Loucy (cell line): ENCODE data around the gene EMC7.

Experiments
- H2AFZ ChIP-seq: fragments of 200-600 bp; sonication (generic); 2 replicates; pipeline ENCODE4 v1.6.0; 2016; ENCODE audit warnings: antibody characterized with exemption, mild to moderate bottlenecking, low read length, moderate library complexity
- H3F3A ChIP-seq: fragments of 200-600 bp; 2 replicates; pipeline ENCODE4 v1.6.0; 2016; ENCODE audit warnings: antibody characterized with exemption, low read depth, mild to moderate bottlenecking
- H3K27me3 ChIP-seq: fragments of 200-600 bp; sonication (generic); 2 replicates; pipeline ENCODE4 v1.6.1; 2014; ENCODE audit warnings: low read length, mild to moderate bottlenecking; ENCODE audit not compliant: insufficient read depth, poor library complexity, severe bottlenecking
- H3K36me3 ChIP-seq: fragments of 200-600 bp; sonication (generic); 2 replicates; pipeline ENCODE4 v1.6.1; 2016; ENCODE audit warnings: low read length; ENCODE audit not compliant: insufficient read depth
- H3K4me1 ChIP-seq: fragments of 200-600 bp; sonication (generic); 2 replicates; pipeline ENCODE4 v1.5.1; 2014; ENCODE audit warnings: low read length, mild to moderate bottlenecking; ENCODE audit not compliant: insufficient read depth, poor library complexity, severe bottlenecking
- H3K4me2 ChIP-seq: fragments of 200-600 bp; sonication (generic); 2 replicates; pipeline ENCODE4 v1.6.0; 2014; ENCODE audit warnings: antibody characterized with exemption, low read length, low read depth, mild to moderate bottlenecking; ENCODE audit not compliant: poor library complexity, severe bottlenecking
- H3K4me3 ChIP-seq: fragments of 200-600 bp; sonication (generic); 2 replicates; pipeline ENCODE4 v1.5.1; 2014; ENCODE audit warnings: low read length, mild to moderate bottlenecking, mixed read lengths; ENCODE audit not compliant: poor library complexity, severe bottlenecking
- H3K79me2 ChIP-seq: fragments of 200-600 bp; sonication (generic); 2 replicates; pipeline ENCODE4 v1.6.1; 2014; ENCODE audit warnings: low read length; ENCODE audit not compliant: insufficient read depth
- H3K9ac ChIP-seq: fragments of 200-600 bp; sonication (generic); 2 replicates; pipeline ENCODE4 v1.6.0; 2014; ENCODE audit warnings: mild to moderate bottlenecking, low read depth, low read length, moderate library complexity; ENCODE audit not compliant: poor library complexity, severe bottlenecking
- H3K9me2 ChIP-seq: fragments of 200-600 bp; sonication (generic); replicated peaks from 2 replicates; pipeline ENCODE4 v1.6.1; 2016; ENCODE audit warnings: low read depth, low read length, mixed read lengths
- H3K9me3 ChIP-seq: fragments of 200-600 bp; sonication (generic); 2 replicates; pipeline ENCODE4 v1.6.1; 2014; ENCODE audit warnings: mild to moderate bottlenecking, antibody characterized with exemption, low read length, low read depth; ENCODE audit not compliant: insufficient read depth
- H4K20me1 ChIP-seq: fragments of 200-600 bp; sonication (generic); 2 replicates; pipeline ENCODE4 v1.6.0; 2014; ENCODE audit warnings: antibody characterized with exemption, low read length, mild to moderate bottlenecking; ENCODE audit not compliant: insufficient read depth, poor library complexity, severe bottlenecking
- EZH2phosphoT487 ChIP-seq: fragments of 200-600 bp; IDR thresholded peaks from 2 replicates; pipeline ENCODE4 v1.6.1; 2018; ENCODE audit warnings: antibody characterized with exemption, mild to moderate bottlenecking, moderate library complexity, borderline replicate concordance
- TF ChIP-seq, protein P1 (sequence below): fragments of 200-600 bp; sonication (generic); conservative IDR thresholded peaks from 2 replicates; pipeline ENCODE4 v1.5.1; 2014; ENCODE audit warnings: mild to moderate bottlenecking, antibody characterized with exemption, low read length

The EMC7 gene

DNA sequence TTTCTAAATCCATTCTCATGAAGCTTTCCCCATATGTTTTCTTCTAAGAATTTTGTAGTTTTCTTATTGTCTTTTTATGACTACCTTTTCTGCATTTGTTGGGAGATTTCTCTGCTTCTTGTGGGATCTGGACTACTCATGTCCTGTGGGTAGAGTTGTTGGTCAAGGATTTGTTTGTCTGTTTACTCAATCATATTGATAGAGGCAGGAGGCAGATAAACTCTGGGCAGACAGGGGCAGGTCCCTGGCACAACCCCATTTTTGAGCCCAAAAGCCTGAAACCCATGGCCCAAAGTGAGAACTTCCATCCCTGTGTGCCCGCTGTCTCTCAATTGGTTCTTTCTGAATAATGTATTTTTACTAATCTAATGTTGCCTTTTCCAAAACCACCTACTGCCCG is 12.6 kb upstream of the EMC7 start:
- H3K9ac ChIP-seq, result no peak overlapping the region
- no peaks in the 10 kb centered on the region for H3K27me3 ChIP-seq
- H3K4me3 ChIP-seq, result no peak overlapping the region
- H2AFZ ChIP-seq, result no peak overlapping the region
- no peaks in the 10 kb centered on the region for H3K36me3 ChIP-seq
- no peaks in the 10 kb centered on the region for H3F3A ChIP-seq
- no peak overlapping the region for H3K4me2 ChIP-seq
- no peaks in the 10 kb centered on the region for H3K9me2 ChIP-seq
- TF ChIP-seq, protein P1, sequence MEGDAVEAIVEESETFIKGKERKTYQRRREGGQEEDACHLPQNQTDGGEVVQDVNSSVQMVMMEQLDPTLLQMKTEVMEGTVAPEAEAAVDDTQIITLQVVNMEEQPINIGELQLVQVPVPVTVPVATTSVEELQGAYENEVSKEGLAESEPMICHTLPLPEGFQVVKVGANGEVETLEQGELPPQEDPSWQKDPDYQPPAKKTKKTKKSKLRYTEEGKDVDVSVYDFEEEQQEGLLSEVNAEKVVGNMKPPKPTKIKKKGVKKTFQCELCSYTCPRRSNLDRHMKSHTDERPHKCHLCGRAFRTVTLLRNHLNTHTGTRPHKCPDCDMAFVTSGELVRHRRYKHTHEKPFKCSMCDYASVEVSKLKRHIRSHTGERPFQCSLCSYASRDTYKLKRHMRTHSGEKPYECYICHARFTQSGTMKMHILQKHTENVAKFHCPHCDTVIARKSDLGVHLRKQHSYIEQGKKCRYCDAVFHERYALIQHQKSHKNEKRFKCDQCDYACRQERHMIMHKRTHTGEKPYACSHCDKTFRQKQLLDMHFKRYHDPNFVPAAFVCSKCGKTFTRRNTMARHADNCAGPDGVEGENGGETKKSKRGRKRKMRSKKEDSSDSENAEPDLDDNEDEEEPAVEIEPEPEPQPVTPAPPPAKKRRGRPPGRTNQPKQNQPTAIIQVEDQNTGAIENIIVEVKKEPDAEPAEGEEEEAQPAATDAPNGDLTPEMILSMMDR, result no peak
- TF ChIP-seq EZH2phosphoT487, result no peak
- no peaks in the 10 kb centered on the region for H3K9me3 ChIP-seq
- H3K79me2 ChIP-seq, result no peaks in the 10 kb centered on the region
- no peaks in the 10 kb centered on the region for H4K20me1 ChIP-seq
- peaks cover 4% of the 10 kb centered on the region for H3K4me1 ChIP-seq

DNA sequence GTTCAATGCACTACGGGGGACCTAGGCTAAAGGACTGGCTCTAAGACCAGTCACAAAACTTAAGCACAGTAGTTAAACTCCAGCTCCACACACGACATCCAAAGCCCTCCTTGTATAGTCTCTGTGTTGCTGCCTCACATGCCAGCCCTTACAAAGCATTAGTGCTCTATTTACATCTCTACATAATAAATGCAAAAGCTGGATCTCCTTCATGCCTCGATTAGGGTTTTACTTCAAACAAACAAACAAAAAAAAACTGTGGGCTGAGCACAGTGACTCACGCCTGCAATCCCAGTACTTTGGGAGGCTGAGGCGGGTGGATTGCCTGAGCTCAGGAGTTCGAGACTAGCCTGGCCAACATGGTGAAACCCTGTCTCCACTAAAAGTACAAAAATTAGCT is 9.8 kb upstream of the EMC7 start:
- Histone ChIP-seq H2AFZ (peak overlapping the region; percentile 23; the same call in 1 of the 2 replicates), H3K4me2 (no peak overlapping the region), H3K4me3 (no peak overlapping the region)

DNA sequence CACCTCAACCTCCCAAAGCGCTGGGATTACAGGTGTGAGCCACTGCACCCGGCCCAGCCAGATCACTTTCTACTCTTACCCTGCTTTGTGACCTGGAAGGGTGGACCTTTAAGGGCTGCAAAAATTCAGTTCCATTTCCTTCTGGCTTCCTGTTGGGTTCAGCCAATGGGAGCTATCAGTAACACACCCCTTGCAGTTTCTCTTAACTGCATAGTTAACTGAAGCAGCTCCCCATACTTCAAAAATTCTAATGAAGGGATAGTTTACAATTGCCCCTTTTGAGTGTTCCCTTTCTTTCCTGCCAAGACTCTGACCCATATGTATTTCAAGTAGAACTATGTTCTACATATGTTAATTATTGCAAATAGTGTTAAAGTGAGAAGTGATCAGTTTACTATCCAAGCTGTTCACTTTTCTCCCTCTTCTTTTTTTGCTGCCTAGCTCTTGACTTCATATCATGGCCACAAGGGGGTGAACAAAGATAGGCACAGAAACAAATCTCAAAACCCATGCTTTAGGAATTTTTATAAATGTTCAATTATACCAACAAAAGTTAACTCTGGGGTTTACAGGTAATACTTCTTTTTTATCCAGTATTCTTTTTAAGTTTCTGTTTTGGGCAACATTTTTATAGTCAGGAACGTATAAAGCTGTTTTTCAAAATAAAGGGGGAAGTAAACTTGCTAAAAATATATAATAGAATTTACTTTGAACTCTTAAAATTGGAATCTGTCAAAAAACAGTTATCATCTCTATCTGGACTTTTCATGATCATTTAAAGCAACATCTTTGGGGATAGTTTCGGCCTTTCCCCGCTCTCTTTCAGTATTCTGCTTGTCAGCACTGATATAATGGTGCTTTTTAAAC is 8.4 kb upstream of the EMC7 start:
- Histone ChIP-seq H3K36me3 (no peaks in the 10 kb centered on the region), H2AFZ (peak overlapping the region; percentile 82), H3K9ac (peak overlapping the region; percentile 35), H3K27me3 (no peaks in the 10 kb centered on the region), H3K9me2 (no peaks in the 10 kb centered on the region), H3K4me3 (no peak overlapping the region), H3K4me1 (peaks cover 4% of the 10 kb centered on the region), H4K20me1 (no peaks in the 10 kb centered on the region), H3K4me2 (peak overlapping the region; percentile 18), H3K79me2 (no peaks in the 10 kb centered on the region), H3F3A (no peaks in the 10 kb centered on the region), H3K9me3 (no peaks in the 10 kb centered on the region)
- TF ChIP-seq, protein P1, result peak; percentile 88
- no peak for TF ChIP-seq EZH2phosphoT487

More for the DNA sequence above, 9.8 kb upstream of the EMC7 start:
- no peak overlapping the region for H3K9ac ChIP-seq
- no peaks in the 10 kb centered on the region for H3K9me3 ChIP-seq
- H3F3A ChIP-seq, result no peaks in the 10 kb centered on the region
- H3K36me3 ChIP-seq, result no peaks in the 10 kb centered on the region
- H3K9me2 ChIP-seq, result no peaks in the 10 kb centered on the region
- H4K20me1 ChIP-seq, result no peaks in the 10 kb centered on the region
- peaks cover 4% of the 10 kb centered on the region for H3K4me1 ChIP-seq
- no peaks in the 10 kb centered on the region for H3K27me3 ChIP-seq
- TF ChIP-seq EZH2phosphoT487, result no peak
- TF ChIP-seq, protein P1, result no peak
- no peaks in the 10 kb centered on the region for H3K79me2 ChIP-seq
